ENCODE measurements around the gene METTL5. TPM values are rescaled to one million over a fixed set of nuclear protein-coding genes. Genes with fewer than 3 reads are reported as not detected.

METTL5 gene
- polyA plus RNA-seq, 1 donor from 2014 or later: 73.8 TPM

DNA sequence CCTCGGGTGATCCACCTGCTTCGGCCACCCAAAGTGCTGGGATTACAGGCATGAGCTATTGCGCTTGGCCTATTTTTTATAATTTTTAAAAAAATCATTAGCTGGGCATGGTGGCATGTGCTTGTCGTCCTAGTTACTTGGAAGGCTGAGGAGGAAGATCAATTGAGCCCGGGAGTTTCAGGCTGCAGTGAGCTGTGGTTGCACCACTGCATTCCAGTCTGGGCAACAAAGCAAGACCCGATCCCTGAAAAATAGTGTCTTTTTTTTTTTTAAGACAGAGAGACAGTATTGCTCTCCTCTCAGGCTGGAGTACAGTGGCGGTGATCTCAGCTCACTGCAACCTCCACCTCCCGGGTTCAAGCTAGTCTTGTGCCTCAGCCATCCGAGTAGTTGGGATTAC lies 21.2 kb downstream of the METTL5 start:
- Histone ChIP-seq H3K9me2 (ENCODE audit: insufficient read depth, low read length) (no peaks in the 10 kb centered on the region), H3K9ac (ENCODE audit: low read length) (no peak overlapping the region), H3K4me3 (ENCODE audit: low read length) (no peak overlapping the region), H3K27ac (ENCODE audit: low read length) (no peak overlapping the region), H3K36me3 (ENCODE audit: insufficient read depth, low read length) (peaks cover 2% of the 10 kb centered on the region), H3K27me3 (ENCODE audit: insufficient read depth, low read depth, low read length) (no peaks in the 10 kb centered on the region), H4K20me1 (ENCODE audit: insufficient read depth) (no peaks in the 10 kb centered on the region), H3K4me2 (ENCODE audit: low read length) (no peak overlapping the region), H3K79me2 (replicated peaks; ENCODE audit: insufficient read depth, low read length) (peaks cover 33% of the 10 kb centered on the region), H3K9me3 (ENCODE audit: low read length) (no peaks in the 10 kb centered on the region), H2AFZ (ENCODE audit: low read depth, low read length) (no peak overlapping the region), H3F3A (ENCODE audit: insufficient read depth, low read length, poor library complexity, severe bottlenecking) (no peaks in the 10 kb centered on the region)
- TF ChIP-seq POLR2AphosphoS5 (IDR thresholded peaks at IDR 0.05) (no peak), MXI1 (conservative IDR thresholded peaks at IDR 0.05; ENCODE audit: poor library complexity, severe bottlenecking) (no peak), RAD21 (conservative IDR thresholded peaks at IDR 0.05) (no peak), EZH2 (IDR thresholded peaks at IDR 0.05; ENCODE audit: borderline replicate concordance, insufficient read depth, low read length, poor library complexity, severe bottlenecking) (no peak), TAF1 (IDR thresholded peaks at IDR 0.05; ENCODE audit: low read depth) (no peak)

DNA sequence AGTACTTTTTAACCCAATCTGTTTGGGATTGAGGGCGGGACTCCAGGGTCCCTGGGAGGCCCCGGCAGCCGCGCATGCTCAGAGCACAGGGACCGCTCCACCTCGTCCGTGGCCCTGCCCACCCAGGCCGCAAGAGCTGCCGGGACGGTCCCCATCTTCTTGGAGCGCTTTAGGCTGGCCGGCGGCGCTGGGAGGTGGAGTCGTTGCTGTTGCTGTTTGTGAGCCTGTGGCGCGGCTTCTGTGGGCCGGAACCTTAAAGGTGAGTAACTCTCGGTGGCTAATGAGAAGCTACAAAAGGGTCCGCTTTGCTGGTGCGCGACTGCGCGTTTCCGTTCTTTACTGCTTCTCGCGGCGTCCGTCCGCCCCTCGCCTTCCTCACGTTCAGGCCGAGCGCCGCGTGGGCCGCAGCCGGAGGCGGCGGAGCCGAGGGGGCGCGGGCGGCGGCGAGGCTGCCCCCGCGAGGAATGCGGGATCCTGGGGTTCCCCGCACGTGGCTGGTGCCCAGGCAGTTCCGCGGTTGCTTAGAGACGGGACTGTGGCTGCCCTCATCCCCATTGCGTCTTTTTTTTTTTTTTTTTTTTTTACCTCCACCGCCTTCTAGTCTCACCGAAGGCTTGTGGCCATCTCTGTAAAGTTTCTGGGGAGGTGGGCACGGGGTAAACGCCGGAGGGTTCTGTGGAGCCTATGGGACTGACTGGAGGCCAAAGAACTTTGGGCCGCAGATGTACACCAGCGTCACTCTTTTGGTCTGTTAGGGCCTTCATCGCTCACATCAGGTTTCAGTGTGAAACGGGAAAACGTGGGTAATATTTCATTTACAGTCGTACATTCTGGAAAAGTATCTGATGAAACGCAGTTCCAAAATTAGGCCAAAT lies 25.8 kb downstream of the METTL5 start, which contains the start of gene SSB:
Gene SSB (plus strand): TSS at position 154 of the 875 bp plus-strand sequence. CDS start 2,090 bp downstream, outside the sequence.
- Histone ChIP-seq H3K4me2 (ENCODE audit: low read length) (peak within 1 kb of the TSS; percentile 85), H3K4me3 (ENCODE audit: low read length) (peak within 1 kb of the TSS; percentile 67), H3K9me2 (ENCODE audit: insufficient read depth, low read length) (no peaks in the 10 kb centered on the region), H3F3A (ENCODE audit: insufficient read depth, low read length, poor library complexity, severe bottlenecking) (no peaks in the 10 kb centered on the region), H3K79me2 (replicated peaks; ENCODE audit: insufficient read depth, low read length) (peaks cover 32% of the 10 kb centered on the region), H3K9ac (ENCODE audit: low read length) (peak within 1 kb of the TSS; percentile 72), H3K27me3 (ENCODE audit: insufficient read depth, low read depth, low read length) (no peaks in the 10 kb centered on the region), H3K27ac (ENCODE audit: low read length) (peak within 1 kb of the TSS; percentile 67), H4K20me1 (ENCODE audit: insufficient read depth) (no peaks in the 10 kb centered on the region), H3K36me3 (ENCODE audit: insufficient read depth, low read length) (no peaks in the 10 kb centered on the region), H3K9me3 (ENCODE audit: low read length) (no peaks in the 10 kb centered on the region), H2AFZ (ENCODE audit: low read depth, low read length) (peak within 1 kb of the TSS; percentile 34)
- TF ChIP-seq RAD21 (conservative IDR thresholded peaks at IDR 0.05) (peak; percentile 36), MXI1 (conservative IDR thresholded peaks at IDR 0.05; ENCODE audit: poor library complexity, severe bottlenecking) (peak; percentile 97), EP300 (conservative IDR thresholded peaks at IDR 0.05; ENCODE audit: poor library complexity, severe bottlenecking) (no peak), POLR2AphosphoS5 (IDR thresholded peaks at IDR 0.05) (peak; percentile 86), SMC3 (conservative IDR thresholded peaks at IDR 0.05; ENCODE audit: poor library complexity) (peak; percentile 41), TAF1 (IDR thresholded peaks at IDR 0.05; ENCODE audit: low read depth) (no peak)
- TF ChIP-seq, protein P1, sequence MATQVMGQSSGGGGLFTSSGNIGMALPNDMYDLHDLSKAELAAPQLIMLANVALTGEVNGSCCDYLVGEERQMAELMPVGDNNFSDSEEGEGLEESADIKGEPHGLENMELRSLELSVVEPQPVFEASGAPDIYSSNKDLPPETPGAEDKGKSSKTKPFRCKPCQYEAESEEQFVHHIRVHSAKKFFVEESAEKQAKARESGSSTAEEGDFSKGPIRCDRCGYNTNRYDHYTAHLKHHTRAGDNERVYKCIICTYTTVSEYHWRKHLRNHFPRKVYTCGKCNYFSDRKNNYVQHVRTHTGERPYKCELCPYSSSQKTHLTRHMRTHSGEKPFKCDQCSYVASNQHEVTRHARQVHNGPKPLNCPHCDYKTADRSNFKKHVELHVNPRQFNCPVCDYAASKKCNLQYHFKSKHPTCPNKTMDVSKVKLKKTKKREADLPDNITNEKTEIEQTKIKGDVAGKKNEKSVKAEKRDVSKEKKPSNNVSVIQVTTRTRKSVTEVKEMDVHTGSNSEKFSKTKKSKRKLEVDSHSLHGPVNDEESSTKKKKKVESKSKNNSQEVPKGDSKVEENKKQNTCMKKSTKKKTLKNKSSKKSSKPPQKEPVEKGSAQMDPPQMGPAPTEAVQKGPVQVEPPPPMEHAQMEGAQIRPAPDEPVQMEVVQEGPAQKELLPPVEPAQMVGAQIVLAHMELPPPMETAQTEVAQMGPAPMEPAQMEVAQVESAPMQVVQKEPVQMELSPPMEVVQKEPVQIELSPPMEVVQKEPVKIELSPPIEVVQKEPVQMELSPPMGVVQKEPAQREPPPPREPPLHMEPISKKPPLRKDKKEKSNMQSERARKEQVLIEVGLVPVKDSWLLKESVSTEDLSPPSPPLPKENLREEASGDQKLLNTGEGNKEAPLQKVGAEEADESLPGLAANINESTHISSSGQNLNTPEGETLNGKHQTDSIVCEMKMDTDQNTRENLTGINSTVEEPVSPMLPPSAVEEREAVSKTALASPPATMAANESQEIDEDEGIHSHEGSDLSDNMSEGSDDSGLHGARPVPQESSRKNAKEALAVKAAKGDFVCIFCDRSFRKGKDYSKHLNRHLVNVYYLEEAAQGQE (IDR thresholded peaks at IDR 0.05; ENCODE audit: borderline replicate concordance): no peak
- TF ChIP-seq, protein P2, sequence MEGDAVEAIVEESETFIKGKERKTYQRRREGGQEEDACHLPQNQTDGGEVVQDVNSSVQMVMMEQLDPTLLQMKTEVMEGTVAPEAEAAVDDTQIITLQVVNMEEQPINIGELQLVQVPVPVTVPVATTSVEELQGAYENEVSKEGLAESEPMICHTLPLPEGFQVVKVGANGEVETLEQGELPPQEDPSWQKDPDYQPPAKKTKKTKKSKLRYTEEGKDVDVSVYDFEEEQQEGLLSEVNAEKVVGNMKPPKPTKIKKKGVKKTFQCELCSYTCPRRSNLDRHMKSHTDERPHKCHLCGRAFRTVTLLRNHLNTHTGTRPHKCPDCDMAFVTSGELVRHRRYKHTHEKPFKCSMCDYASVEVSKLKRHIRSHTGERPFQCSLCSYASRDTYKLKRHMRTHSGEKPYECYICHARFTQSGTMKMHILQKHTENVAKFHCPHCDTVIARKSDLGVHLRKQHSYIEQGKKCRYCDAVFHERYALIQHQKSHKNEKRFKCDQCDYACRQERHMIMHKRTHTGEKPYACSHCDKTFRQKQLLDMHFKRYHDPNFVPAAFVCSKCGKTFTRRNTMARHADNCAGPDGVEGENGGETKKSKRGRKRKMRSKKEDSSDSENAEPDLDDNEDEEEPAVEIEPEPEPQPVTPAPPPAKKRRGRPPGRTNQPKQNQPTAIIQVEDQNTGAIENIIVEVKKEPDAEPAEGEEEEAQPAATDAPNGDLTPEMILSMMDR (IDR thresholded peaks at IDR 0.05; ENCODE audit: poor library complexity, severe bottlenecking): no peak
